PC-9 (cell line): ENCODE data around the gene SCAPER.

Experiments used
- CTCF ChIP-seq: fragments of 200-600 bp; sonication (generic); conservative IDR thresholded peaks from 2 replicates; pipeline ENCODE4 v1.6.1; 2017; ENCODE audit warnings: mixed run types, antibody characterized with exemption, mild to moderate bottlenecking, moderate library complexity
- EZH2 ChIP-seq: fragments of 200-600 bp; sonication (generic); IDR thresholded peaks from 2 replicates; pipeline ENCODE4 v1.8.0; 2017; ENCODE audit warnings: antibody characterized with exemption, low read depth

GRCh38 chr15:76447728-76448441 is 457.3 kb downstream of the SCAPER start:
- TF ChIP-seq CTCF (no peak), EZH2 (no peak)
